GM19240 (cell line): Measurements from ENCODE around the gene MOB3C.

ENCODE experiments used
- DNase-seq: peaks from one replicate; pipeline ENCODE4 v3.0.0; 2011; ENCODE audit warnings: low spot score; ENCODE audit not compliant: insufficient read length

Gene MOB3C

GRCh38 chr1:46638921-46639320, 22.3 kb upstream of the MOB3C start:
- no peak for DNase-seq

GRCh38 chr1:46637444-46638083, 21.0 kb upstream of the MOB3C start:
- DNase-seq = no peak

- DNase-seq = no peak
Measured at GRCh38 chr1:46635205-46635604, 18.6 kb upstream of the MOB3C start.

GRCh38 chr1:46630719-46631118, 14.1 kb upstream of the MOB3C start:
- DNase-seq = no peak

- no peak for DNase-seq
Measured at GRCh38 chr1:46623743-46624644, 7.4 kb upstream of the MOB3C start.

GRCh38 chr1:46622344-46622743, 5.7 kb upstream of the MOB3C start:
- DNase-seq = no peak

- DNase-seq = no peak
Measured at GRCh38 chr1:46621930-46622329, 5.3 kb upstream of the MOB3C start.

- no peak for DNase-seq
Measured at GRCh38 chr1:46619656-46620258, 3.1 kb upstream of the MOB3C start.

GRCh38 chr1:46618754-46619415, 2.3 kb upstream of the MOB3C start:
- no peak for DNase-seq

- DNase-seq = no peak
Measured at GRCh38 chr1:46617833-46618232, 1.2 kb upstream of the MOB3C start.

- no peak for DNase-seq
Measured at GRCh38 chr1:46617108-46617800, 643 bp upstream of the MOB3C start.

- DNase-seq = no peak
Measured at GRCh38 chr1:46615735-46616134, 876 bp downstream of the MOB3C start.

GRCh38 chr1:46615088-46615487, 1.5 kb downstream of the MOB3C start:
- no peak for DNase-seq

GRCh38 chr1:46614604-46614984, 2.0 kb downstream of the MOB3C start:
- no peak for DNase-seq

- DNase-seq = no peak
Measured at GRCh38 chr1:46613661-46614603, 2.7 kb downstream of the MOB3C start.

- no peak for DNase-seq
Measured at GRCh38 chr1:46612937-46613660, 3.5 kb downstream of the MOB3C start.

GRCh38 chr1:46611691-46612221, 4.9 kb downstream of the MOB3C start:
- DNase-seq = no peak

GRCh38 chr1:46607345-46608130, 9.1 kb downstream of the MOB3C start:
- DNase-seq = no peak
